AG04450 (cell line): ENCODE results near the gene POU2F1. TPM values are rescaled to one million over a fixed set of nuclear protein-coding genes. Genes with fewer than 3 reads are reported as not detected.

Experiments
- CTCF ChIA-PET: fragments of 300-600, 350-600 bp; formaldehyde crosslinking; extraction: SDS; loops from one replicate; lab custom pipeline; 2022; ENCODE audit warnings: antibody characterized with exemption, inconsistent platforms; lab: Charles Lee
- POLR2A ChIA-PET: fragments of 350-600 bp; formaldehyde crosslinking; extraction: SDS; loops from one replicate; lab custom pipeline; 2021; ENCODE audit warnings: antibody characterized with exemption, inconsistent platforms; lab: Yijun Ruan, JAX
- DNase-seq: peaks from one replicate; pipeline ENCODE4 v3.0.0-alpha.2; 2011; ENCODE audit warnings: low read depth, low spot score
- H3K27ac ChIP-seq: one replicate; pipeline ENCODE4 v1.5.1; 2012; ENCODE audit warnings: low read depth, low read length, control low read depth
- H3K27me3 ChIP-seq: one replicate; pipeline ENCODE4 v1.6.0; 2012; ENCODE audit warnings: low read length; ENCODE audit not compliant: control insufficient read depth, insufficient read depth
- H3K4me3 ChIP-seq: 2 replicates; pipeline ENCODE4 v1.5.1; 2011; ENCODE audit warnings: mild to moderate bottlenecking, low read depth, low read length, control low read depth
- H3K9me3 ChIP-seq: 2 replicates; pipeline ENCODE4 v1.5.1; 2012; ENCODE audit warnings: low read length; ENCODE audit not compliant: control insufficient read depth, insufficient read depth
- CTCF ChIP-seq: IDR thresholded peaks from 2 replicates; pipeline ENCODE4 v1.5.1; 2011; ENCODE audit warnings: low read depth, low read length, control low read depth, inconsistent platforms
- polyA plus RNA-seq: library from polyadenylated mRNA; depleted of rRNA; stranded (reverse); fragments of >200 nt; gene quantifications from 2 replicates; pipeline ENCODE4 v1.2.3, GENCODE V29; 2011

Gene POU2F1
- polyA plus RNA-seq, 1 experiment = 2.7 TPM

- no peak for TF ChIP-seq CTCF
- H3K27me3 ChIP-seq = no peaks in the 10 kb centered on the region
- no peak overlapping the region for H3K27ac ChIP-seq
- no peak overlapping the region for H3K4me3 ChIP-seq
- no peaks in the 10 kb centered on the region for H3K9me3 ChIP-seq
- CTCF ChIA-PET = interaction anchor here (0.6 to 1.7 kb wide), 2 partner anchors 34 to 80 kb away, joined by 3 to 7 read pairs; partner anchors contain the start of gene POU2F1
- DNase-seq = no peak
- POLR2A ChIA-PET = no interaction called here
These were observed 33.9 kb upstream of the POU2F1 start for GRCh38 chr1:167186771-167187170.

GRCh38 chr1:167190747-167191237 is 29.9 kb upstream of the POU2F1 start:
- CTCF ChIA-PET = interaction anchor here (1.3 kb wide), 1 partner anchor 30 kb away, joined by 9 read pairs; the partner anchor contains the start of gene POU2F1
- Histone ChIP-seq H3K27me3 (no peaks in the 10 kb centered on the region), H3K27ac (no peak overlapping the region), H3K4me3 (no peak overlapping the region), H3K9me3 (no peaks in the 10 kb centered on the region)
- POLR2A ChIA-PET = no interaction called here
- TF ChIP-seq CTCF = no peak
- no peak for DNase-seq

GRCh38 chr1:167191958-167192357 is 28.7 kb upstream of the POU2F1 start:
- CTCF ChIA-PET = interaction anchor here (1.5 kb wide), 1 partner anchor 28 kb away, joined by 4 read pairs; the partner anchor contains the start of gene POU2F1
- TF ChIP-seq CTCF = no peak
- DNase-seq = no peak
- POLR2A ChIA-PET = no interaction called here
- Histone ChIP-seq H3K27me3 (no peaks in the 10 kb centered on the region), H3K27ac (no peak overlapping the region), H3K9me3 (no peaks in the 10 kb centered on the region), H3K4me3 (no peak overlapping the region)

- Histone ChIP-seq H3K4me3 (no peak overlapping the region), H3K9me3 (no peaks in the 10 kb centered on the region), H3K27me3 (peaks cover 6% of the 10 kb centered on the region), H3K27ac (no peak overlapping the region)
- no peak for DNase-seq
- ChIA-PET POLR2A (no interaction called here), CTCF (interaction anchor here (1.0 kb wide), 1 partner anchor 26 kb away, joined by 7 read pairs; the partner anchor contains the start of gene POU2F1)
- TF ChIP-seq CTCF = no peak
These were observed 26.5 kb upstream of the POU2F1 start for GRCh38 chr1:167194182-167194581.

GRCh38 chr1:167196166-167196565 is 24.5 kb upstream of the POU2F1 start:
- POLR2A ChIA-PET = no interaction called here

More at GRCh38 chr1:167196166-167196565, 24.5 kb upstream of the POU2F1 start:
- CTCF ChIA-PET = interaction anchor here (1.2 to 1.5 kb wide), 2 partner anchors 24 to 344 kb away, joined by 3 to 5 read pairs; no protein-coding TSS in a partner anchor
- Histone ChIP-seq H3K27ac (no peak overlapping the region), H3K4me3 (no peak overlapping the region), H3K9me3 (no peaks in the 10 kb centered on the region), H3K27me3 (peaks cover 6% of the 10 kb centered on the region)
- no peak for DNase-seq
- TF ChIP-seq CTCF = no peak
